HG02840 (cell line): ENCODE measurements around the gene SAP25.

Experiments used
- ATAC-seq: cut with Tn5 transposase; IDR thresholded peaks from one replicate; pipeline ENCODE4 v1.9.1; 2021; ENCODE audit warnings: mild to moderate bottlenecking, moderate library complexity, moderate number of reproducible peaks; ENCODE audit not compliant: unreplicated experiment, low FRiP score

The SAP25 gene

GRCh38 chr7:100573691-100574361, at the start of gene SAP25:
TSS of gene SAP25 (minus strand) at chr7:100573900. CDS start at chr7:100573742, 158 bp downstream.
- ATAC-seq = no peak

GRCh38 chr7:100621554-100621953, 47.9 kb upstream of the SAP25 start:
- ATAC-seq = no peak

- no peak for ATAC-seq
These were observed 47.1 kb upstream of the SAP25 start for GRCh38 chr7:100620804-100621203.

GRCh38 chr7:100620239-100620638, 46.5 kb upstream of the SAP25 start:
- no peak for ATAC-seq

- no peak for ATAC-seq
These were observed 40.7 kb upstream of the SAP25 start for GRCh38 chr7:100614308-100614861.

GRCh38 chr7:100613412-100614175, 39.9 kb upstream of the SAP25 start:
- no peak for ATAC-seq

- no peak for ATAC-seq
These were observed 39.2 kb upstream of the SAP25 start for GRCh38 chr7:100612730-100613390.

- peak; percentile 90 for ATAC-seq
These were observed 38.5 kb upstream of the SAP25 start, which contains the start of gene MOSPD3 for GRCh38 chr7:100611983-100612729. TSS of gene MOSPD3 (plus strand) at chr7:100612540. CDS start at chr7:100612792, 252 bp downstream.

- no peak for ATAC-seq
These were observed 36.3 kb upstream of the SAP25 start for GRCh38 chr7:100609958-100610357.

GRCh38 chr7:100607111-100607510, 33.4 kb upstream of the SAP25 start:
- no peak for ATAC-seq

- no peak for ATAC-seq
These were observed 32.6 kb upstream of the SAP25 start for GRCh38 chr7:100606313-100606712.

GRCh38 chr7:100604976-100605911, 31.5 kb upstream of the SAP25 start:
- ATAC-seq = no peak

GRCh38 chr7:100604028-100604975, 30.6 kb upstream of the SAP25 start:
- no peak for ATAC-seq

- ATAC-seq = no peak
These were observed 30.0 kb upstream of the SAP25 start for GRCh38 chr7:100603726-100604027.

GRCh38 chr7:100602889-100603725, 29.4 kb upstream of the SAP25 start:
- no peak for ATAC-seq

GRCh38 chr7:100600730-100601038, 27.0 kb upstream of the SAP25 start:
- ATAC-seq = no peak

- ATAC-seq = no peak
These were observed 26.4 kb upstream of the SAP25 start for GRCh38 chr7:100599911-100600729.
